Ovary (tissue), 3 donors: ENCODE measurements around the gene KIAA1671.

Source experiments
- EP300 ChIP-seq: sonication (generic); formaldehyde crosslinking; IDR thresholded peaks from one replicate; pipeline ENCODE4 v1.6.1; 2017; ENCODE audit warnings: antibody characterized with exemption
- POLR2A ChIP-seq: fragments of 450-650 bp; IDR thresholded peaks from one replicate; pipeline ENCODE4 v1.6.1; 2017; ENCODE audit warnings: antibody characterized with exemption, mild to moderate bottlenecking, moderate library complexity
- TF ChIP-seq, protein P1 (sequence below), 3 donors: fragments of 450-650 bp in 2 of 3; fragments of 200-600 bp in 1 of 3; IDR thresholded peaks; one replicate each; pipeline versions ENCODE4 v1.5.1 to v1.8.0; 2016 to 2022; ENCODE audit warnings: antibody characterized with exemption in 3 of 3, mild to moderate bottlenecking in 1 of 3
- donor health status: DM: no; HTN: no; CAD: no.

DNA sequence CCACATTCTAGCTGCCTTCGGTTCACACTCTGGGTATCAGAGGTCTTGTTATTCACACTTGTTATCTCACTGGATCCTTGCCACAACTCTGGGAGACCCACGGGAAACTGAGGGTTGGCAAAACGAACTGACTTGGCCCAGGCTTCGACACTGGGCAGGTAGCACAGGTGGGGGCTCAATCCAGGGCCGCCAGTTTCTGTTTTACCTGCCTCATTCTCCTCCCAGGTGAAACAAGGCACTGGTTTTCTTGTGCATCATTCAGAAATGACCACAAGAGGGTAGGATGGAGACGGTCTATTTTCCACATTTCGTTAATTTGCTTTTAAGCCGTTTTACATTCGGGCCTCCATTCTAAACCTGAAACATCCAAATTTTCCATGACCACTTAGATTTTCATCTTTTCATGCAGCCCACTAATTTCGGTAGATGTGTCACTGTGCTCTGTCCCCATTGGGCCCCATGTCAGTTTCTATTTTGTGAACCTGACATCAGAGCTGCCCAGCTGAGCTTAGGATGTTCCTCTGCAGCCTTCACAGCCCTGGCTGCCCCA lies 108.1 kb downstream of the KIAA1671 start:
- TF ChIP-seq POLR2A (no peak), EP300 (no peak)
- TF ChIP-seq, protein P1, sequence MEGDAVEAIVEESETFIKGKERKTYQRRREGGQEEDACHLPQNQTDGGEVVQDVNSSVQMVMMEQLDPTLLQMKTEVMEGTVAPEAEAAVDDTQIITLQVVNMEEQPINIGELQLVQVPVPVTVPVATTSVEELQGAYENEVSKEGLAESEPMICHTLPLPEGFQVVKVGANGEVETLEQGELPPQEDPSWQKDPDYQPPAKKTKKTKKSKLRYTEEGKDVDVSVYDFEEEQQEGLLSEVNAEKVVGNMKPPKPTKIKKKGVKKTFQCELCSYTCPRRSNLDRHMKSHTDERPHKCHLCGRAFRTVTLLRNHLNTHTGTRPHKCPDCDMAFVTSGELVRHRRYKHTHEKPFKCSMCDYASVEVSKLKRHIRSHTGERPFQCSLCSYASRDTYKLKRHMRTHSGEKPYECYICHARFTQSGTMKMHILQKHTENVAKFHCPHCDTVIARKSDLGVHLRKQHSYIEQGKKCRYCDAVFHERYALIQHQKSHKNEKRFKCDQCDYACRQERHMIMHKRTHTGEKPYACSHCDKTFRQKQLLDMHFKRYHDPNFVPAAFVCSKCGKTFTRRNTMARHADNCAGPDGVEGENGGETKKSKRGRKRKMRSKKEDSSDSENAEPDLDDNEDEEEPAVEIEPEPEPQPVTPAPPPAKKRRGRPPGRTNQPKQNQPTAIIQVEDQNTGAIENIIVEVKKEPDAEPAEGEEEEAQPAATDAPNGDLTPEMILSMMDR (IDR thresholded peaks at IDR 0.05) = peak in 1 of 3 donors; percentile 15
